LHCN-M2 (cell line): ENCODE results near the gene AFTPH. TPM values are rescaled to one million over a fixed set of nuclear protein-coding genes. Genes with fewer than 3 reads are reported as not detected.
A peak's percentile ranks its signal among the peaks of the same experiment; 100 is the strongest.
"Not testable (repeated sequence)": the region's sequence is repeated elsewhere in the genome, so short reads cannot be mapped to it uniquely, and the experiment has no call there.

Source experiments
- DNase-seq: peaks from one replicate; pipeline ENCODE4 v3.0.0-alpha.2; 2012; ENCODE audit warnings: low read depth
- total RNA-seq: library from RNA; depleted of rRNA; stranded (reverse); fragments of >200 nt; gene quantifications from 2 replicates; pipeline ENCODE4 v1.2.3, GENCODE V29; 2014

The AFTPH gene
- total RNA-seq, 1 experiment from 2014 or later: 16.1 TPM

- DNase-seq: no peak
Observed at GRCh38 chr2:64492821-64493220, 31.3 kb upstream of the AFTPH start.

GRCh38 chr2:64493788-64494187 is 30.3 kb upstream of the AFTPH start:
- no peak for DNase-seq

- no peak for DNase-seq
Observed at GRCh38 chr2:64498438-64498837, 25.7 kb upstream of the AFTPH start.

GRCh38 chr2:64500549-64500948 is 23.6 kb upstream of the AFTPH start:
- DNase-seq: no peak

- DNase-seq: no peak
Observed at GRCh38 chr2:64501946-64502345, 22.2 kb upstream of the AFTPH start.

- DNase-seq: no peak
Observed at GRCh38 chr2:64502860-64503259, 21.3 kb upstream of the AFTPH start.

- DNase-seq: no peak
Observed at GRCh38 chr2:64504774-64505720, 19.1 kb upstream of the AFTPH start.

GRCh38 chr2:64506686-64507085 is 17.4 kb upstream of the AFTPH start:
- DNase-seq: no peak

GRCh38 chr2:64514008-64514407 is 10.1 kb upstream of the AFTPH start:
- DNase-seq: no peak

- no peak for DNase-seq
Observed at GRCh38 chr2:64515086-64515485, 9.0 kb upstream of the AFTPH start.

GRCh38 chr2:64516651-64517510 is 7.2 kb upstream of the AFTPH start:
- DNase-seq: no peak

- no peak for DNase-seq
Observed at GRCh38 chr2:64517511-64517884, 6.6 kb upstream of the AFTPH start.

- peak; percentile 78 for DNase-seq
Observed at GRCh38 chr2:64522843-64523428, 1.2 kb upstream of the AFTPH start.

GRCh38 chr2:64524604-64525316 is 632 bp downstream of the AFTPH start:
- DNase-seq: peak; percentile 5

- DNase-seq: no peak
Observed at GRCh38 chr2:64525317-64525613, 1.1 kb downstream of the AFTPH start.

- DNase-seq: no peak
Observed at GRCh38 chr2:64526034-64526433, 1.9 kb downstream of the AFTPH start.

GRCh38 chr2:64530946-64531345 is 6.8 kb downstream of the AFTPH start:
- DNase-seq: not testable (repeated sequence)

GRCh38 chr2:64532030-64532429 is 7.9 kb downstream of the AFTPH start:
- DNase-seq: no peak

GRCh38 chr2:64533882-64534281 is 9.8 kb downstream of the AFTPH start:
- DNase-seq: no peak

- DNase-seq: no peak
Observed at GRCh38 chr2:64534363-64534762, 10.2 kb downstream of the AFTPH start.

- DNase-seq: no peak
Observed at GRCh38 chr2:64535024-64535423, 10.9 kb downstream of the AFTPH start.

GRCh38 chr2:64537991-64538390 is 13.9 kb downstream of the AFTPH start:
- DNase-seq: peak; percentile 12
